Ectodermal cell (in vitro differentiated cells): ENCODE measurements around the gene ACER3.
"Not testable (repeated sequence)": the region's sequence is repeated elsewhere in the genome, so short reads cannot be mapped to it uniquely, and the experiment has no call there.

Experiments used
- H3K27ac ChIP-seq: 2 replicates; pipeline ENCODE4 v1.7.0; 2013; ENCODE audit warnings: mild to moderate bottlenecking, low read depth, low read length; ENCODE audit not compliant: insufficient read depth, poor library complexity, severe bottlenecking
- H3K27me3 ChIP-seq: 2 replicates; pipeline ENCODE4 v1.7.0; 2013; ENCODE audit warnings: mild to moderate bottlenecking, low read length; ENCODE audit not compliant: insufficient read depth, control insufficient read depth, poor library complexity, severe bottlenecking
- H3K36me3 ChIP-seq: one replicate; pipeline ENCODE4 v1.7.0; 2013; ENCODE audit warnings: low read length; ENCODE audit not compliant: control insufficient read depth, insufficient read depth
- H3K4me1 ChIP-seq: one replicate; pipeline ENCODE4 v1.7.0; 2013; ENCODE audit warnings: low read length; ENCODE audit not compliant: control insufficient read depth, insufficient read depth
- H3K4me3 ChIP-seq: 2 replicates; pipeline ENCODE4 v1.7.0; 2013; ENCODE audit warnings: low read depth, low read length, control low read depth; ENCODE audit not compliant: insufficient read depth
- H3K9me3 ChIP-seq: 2 replicates; pipeline ENCODE4 v1.7.0; 2013; ENCODE audit warnings: mild to moderate bottlenecking, low read length, moderate library complexity; ENCODE audit not compliant: control insufficient read depth
- WGBS, 2 experiments: methylation state at CpG; one replicate each; pipeline ENCODE4 v1.1.7; 2013; ENCODE audit warnings: missing lambda C conversion rate in 2 of 2; 5-methylcytosine and 5-hydroxymethylcytosine counted together

Gene ACER3

DNA sequence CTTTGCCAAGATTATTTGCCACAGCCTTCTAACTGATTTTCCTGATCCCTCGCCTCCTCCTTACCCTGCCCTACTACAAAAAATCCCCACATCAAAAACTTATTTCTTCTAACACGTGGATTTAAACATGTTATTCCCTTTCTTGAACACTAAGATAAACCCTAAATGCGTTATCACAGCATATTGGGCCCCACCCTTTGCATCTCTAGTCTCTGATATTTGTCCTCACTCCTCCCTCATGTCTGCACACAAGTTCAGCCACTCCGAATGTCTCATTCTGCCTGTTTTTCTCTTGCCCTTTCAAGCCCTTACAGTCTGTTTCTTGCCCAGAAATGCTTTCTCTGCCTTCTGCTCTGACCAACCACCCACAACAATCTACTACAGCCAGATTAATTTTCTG, 10.6 kb upstream of the ACER3 start:
- Histone ChIP-seq H3K4me3 (no peak overlapping the region), H3K4me1 (no peaks in the 10 kb centered on the region), H3K36me3 (no peaks in the 10 kb centered on the region), H3K9me3 (no peaks in the 10 kb centered on the region), H3K27me3 (no peaks in the 10 kb centered on the region), H3K27ac (no peak overlapping the region)
- 80 to 87% methylated on average over 4 of the region's 4 CpGs for WGBS, 2 experiments

DNA sequence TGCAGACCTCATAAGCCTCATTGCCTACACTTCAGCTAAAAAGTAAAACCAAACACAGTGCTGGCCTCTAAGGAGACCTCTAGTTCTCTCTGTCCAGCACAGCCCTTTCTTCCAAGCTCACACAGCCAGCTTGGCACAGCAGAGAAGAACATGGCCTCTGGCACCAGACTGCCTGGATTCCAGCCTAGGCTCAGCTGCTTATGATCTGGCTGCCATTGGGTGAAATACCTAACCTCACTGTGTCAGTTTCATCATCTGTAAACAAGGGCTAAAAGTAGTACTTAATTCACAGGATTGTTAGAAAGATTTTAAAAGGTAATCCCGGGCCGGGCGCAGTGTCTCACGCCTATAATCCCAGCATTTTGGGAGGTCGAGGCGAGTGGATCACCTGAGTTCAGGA, 9.9 kb upstream of the ACER3 start:
- H3K4me3 ChIP-seq = no peak overlapping the region
- 91 to 94% methylated on average over 6 of the region's 6 CpGs for WGBS, 2 experiments
- H3K36me3 ChIP-seq = no peaks in the 10 kb centered on the region
- no peaks in the 10 kb centered on the region for H3K4me1 ChIP-seq
- no peaks in the 10 kb centered on the region for H3K9me3 ChIP-seq
- no peaks in the 10 kb centered on the region for H3K27me3 ChIP-seq
- H3K27ac ChIP-seq = no peak overlapping the region

DNA sequence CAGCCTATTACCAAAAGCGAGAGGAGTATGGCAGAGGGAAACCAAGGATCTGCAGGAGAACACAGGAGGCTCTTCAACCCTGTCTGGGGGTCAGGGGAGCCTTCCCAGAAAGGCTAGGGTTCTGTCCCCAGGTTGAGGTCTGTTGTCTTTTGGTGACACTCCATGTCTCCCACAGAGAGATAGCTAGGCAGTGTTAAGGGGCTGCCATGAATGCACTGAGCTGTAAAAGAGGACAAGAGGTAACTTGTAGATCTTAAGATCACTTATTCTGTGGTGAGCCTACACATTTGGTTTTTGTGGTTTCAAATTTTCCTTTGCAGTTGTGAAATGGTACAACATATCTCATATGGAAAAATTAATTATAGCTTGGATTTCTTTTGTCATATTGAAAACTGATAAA, 6.0 kb upstream of the ACER3 start:
- WGBS, 2 experiments = 89 to 100% methylated on average over 1 of the region's 1 CpG

DNA sequence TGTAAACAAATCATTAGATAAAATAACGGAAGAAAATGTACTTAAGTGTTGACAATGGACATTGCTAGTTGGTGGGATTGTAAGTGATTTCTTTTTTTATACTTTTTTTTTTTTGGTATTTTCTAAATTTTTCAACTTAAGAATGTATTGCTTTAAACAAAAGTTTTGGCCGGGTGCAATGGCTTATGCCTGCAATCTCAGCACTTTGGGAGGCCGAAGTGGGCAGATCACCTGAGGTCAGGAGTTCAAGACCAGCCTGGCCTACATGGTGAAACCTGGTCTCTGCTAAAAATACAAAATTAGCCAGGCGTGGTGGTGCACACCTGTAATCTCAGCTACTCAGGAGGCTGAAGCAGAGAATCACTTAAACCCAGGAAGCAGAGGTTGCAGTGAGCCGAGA, 5.0 kb upstream of the ACER3 start:
- not testable (repeated sequence) for H3K4me1 ChIP-seq, H3K36me3 ChIP-seq, H3K27ac ChIP-seq, H3K27me3 ChIP-seq, H3K9me3 ChIP-seq, H3K4me3 ChIP-seq
- WGBS, 2 experiments = 85 to 91% methylated on average over 4 to 5 of the region's 5 CpGs

More for the DNA sequence above, 6.0 kb upstream of the ACER3 start:
- Histone ChIP-seq H3K4me1 (no peaks in the 10 kb centered on the region), H3K27me3 (no peaks in the 10 kb centered on the region), H3K27ac (no peak overlapping the region), H3K4me3 (no peak overlapping the region), H3K36me3 (no peaks in the 10 kb centered on the region), H3K9me3 (no peaks in the 10 kb centered on the region)

DNA sequence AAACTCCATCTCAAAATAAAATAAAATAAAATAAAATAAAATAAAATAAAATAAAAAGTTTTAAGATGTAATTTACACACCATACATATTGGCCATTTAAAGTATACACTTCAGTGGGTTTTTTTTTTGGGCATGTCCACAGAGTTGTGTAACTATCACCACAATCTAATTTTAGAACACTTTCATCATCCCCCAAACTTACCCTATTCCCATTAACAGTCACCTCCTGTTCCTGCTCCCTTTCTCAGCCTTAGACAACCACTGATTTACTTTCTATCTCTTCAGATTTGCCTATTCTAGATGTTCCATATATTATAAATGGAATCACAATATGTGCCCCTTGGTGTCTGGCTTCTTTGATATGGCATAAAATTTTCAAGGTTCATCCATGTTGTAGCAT, 4.6 kb upstream of the ACER3 start:
- Histone ChIP-seq H3K36me3 (no peaks in the 10 kb centered on the region), H3K27ac (no peak overlapping the region), H3K27me3 (no peaks in the 10 kb centered on the region)

DNA sequence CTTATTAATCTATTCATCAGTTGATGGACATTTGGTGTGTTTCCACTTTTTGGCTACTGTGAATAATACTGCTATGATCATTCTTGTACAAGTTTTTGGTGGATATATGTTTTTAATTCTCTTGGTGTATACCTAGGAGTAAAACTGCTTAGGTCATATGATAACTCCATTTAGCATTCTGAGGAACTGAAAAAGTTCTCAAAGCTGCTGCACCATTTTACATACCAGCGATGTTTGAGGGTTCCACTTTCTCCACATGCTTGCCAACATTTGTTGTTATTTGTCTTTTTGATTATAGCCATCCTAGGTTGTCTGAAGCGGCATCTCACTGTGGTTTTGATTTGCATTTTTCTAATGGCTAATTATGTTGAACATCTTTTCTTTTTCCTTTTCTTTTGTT, 4.1 kb upstream of the ACER3 start:
- Histone ChIP-seq H3K27me3 (no peaks in the 10 kb centered on the region), H3K36me3 (no peaks in the 10 kb centered on the region), H3K27ac (no peak overlapping the region), H3K9me3 (no peaks in the 10 kb centered on the region), H3K4me1 (peaks cover 3% of the 10 kb centered on the region), H3K4me3 (no peak overlapping the region)
- 86 to 92% methylated on average over 2 of the region's 2 CpGs for WGBS, 2 experiments

More for the DNA sequence above, 4.6 kb upstream of the ACER3 start:
- Histone ChIP-seq H3K4me1 (no peaks in the 10 kb centered on the region), H3K9me3 (no peaks in the 10 kb centered on the region), H3K4me3 (no peak overlapping the region)

DNA sequence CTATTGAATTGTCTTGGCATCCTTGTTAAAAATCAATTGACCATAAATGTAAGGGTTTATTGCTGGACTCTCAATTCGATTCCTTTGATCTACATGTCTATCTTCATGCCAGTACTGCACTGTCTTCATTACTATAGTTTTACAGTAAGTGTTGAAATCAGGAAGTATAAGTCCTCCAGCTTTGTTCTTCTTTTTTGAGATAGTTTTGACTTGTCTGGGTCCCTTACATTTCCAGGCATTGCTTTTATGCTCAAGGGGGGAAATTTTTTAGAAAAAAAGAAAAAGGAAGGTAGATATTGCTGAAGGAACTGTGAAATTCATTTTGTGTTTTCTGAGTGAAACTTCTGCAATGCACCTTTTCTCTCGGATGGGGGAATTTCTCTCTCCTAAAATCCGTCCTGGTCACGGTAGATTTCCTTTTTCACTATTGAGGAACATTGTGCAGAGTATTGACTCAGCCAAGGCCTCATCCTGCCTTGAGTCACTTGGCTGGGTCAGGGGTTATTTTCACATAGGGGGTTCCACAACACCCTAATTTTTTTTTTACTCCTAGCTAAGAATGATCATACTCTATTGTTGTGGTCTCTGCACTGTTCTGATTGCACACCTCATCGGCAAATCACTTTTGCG, 2.8 kb upstream of the ACER3 start:
- no peaks in the 10 kb centered on the region for H3K9me3 ChIP-seq
- H3K36me3 ChIP-seq = no peaks in the 10 kb centered on the region
- H3K27me3 ChIP-seq = no peaks in the 10 kb centered on the region
- peaks cover 9% of the 10 kb centered on the region for H3K4me1 ChIP-seq
- H3K4me3 ChIP-seq = no peak overlapping the region
- no peak overlapping the region for H3K27ac ChIP-seq
- WGBS, 2 experiments = 65 to 68% methylated on average over 3 of the region's 6 CpGs

DNA sequence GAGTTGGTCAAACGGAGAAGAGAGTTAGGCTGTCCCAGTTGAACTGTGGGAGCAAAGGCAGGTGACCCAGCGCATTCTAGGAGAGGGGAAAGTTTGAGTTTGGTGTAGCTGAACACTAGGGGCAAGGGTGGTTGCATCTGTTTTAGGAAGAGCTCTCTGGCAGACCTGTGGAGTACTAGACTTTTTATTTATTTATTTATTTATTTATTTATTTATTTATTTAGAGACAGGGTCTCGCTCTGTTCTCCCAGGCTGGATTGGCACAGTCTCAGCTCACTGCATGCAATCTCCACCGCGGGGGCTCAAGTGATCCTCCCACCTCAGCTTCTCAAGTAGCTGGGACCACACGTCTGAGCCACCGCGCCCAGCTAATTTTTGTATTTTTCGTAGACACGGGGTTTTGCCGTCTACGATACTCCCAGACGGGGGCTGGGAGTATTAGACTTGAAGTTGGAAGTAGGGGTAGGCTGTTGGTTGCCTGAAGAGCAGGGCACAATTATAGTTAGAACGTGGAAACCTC, 950 bp upstream of the ACER3 start:
- Histone ChIP-seq H3K9me3 (no peaks in the 10 kb centered on the region), H3K27ac (no peak overlapping the region), H3K27me3 (no peaks in the 10 kb centered on the region), H3K36me3 (no peaks in the 10 kb centered on the region), H3K4me1 (peaks cover 9% of the 10 kb centered on the region), H3K4me3 (no peak overlapping the region)
- WGBS, 2 experiments = 92 to 93% methylated on average over 14 of the region's 14 CpGs

DNA sequence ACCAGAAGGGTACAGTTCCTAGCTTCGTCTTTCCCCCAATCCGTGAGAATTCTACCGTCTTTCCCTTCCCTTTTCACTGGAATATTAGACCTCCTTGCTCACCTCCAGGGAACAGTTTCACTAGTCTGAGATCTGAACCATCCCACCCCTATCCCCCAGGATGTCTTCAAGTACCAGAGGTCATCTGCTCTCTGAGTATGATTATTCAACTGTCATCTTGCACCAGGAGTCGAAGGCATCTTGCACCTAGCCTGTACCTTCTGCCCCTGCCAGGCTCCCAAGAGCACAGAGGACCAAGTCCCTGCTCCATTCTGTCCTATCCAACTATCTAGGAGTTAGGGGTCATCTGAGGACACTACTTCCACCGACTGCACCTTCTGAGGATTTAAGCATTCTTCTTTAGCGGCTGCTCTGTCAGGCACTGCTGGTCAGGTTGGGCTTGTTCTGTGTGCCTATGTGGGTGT, 804 bp downstream of the ACER3 start:
- no peak overlapping the region for H3K27ac ChIP-seq
- H3K36me3 ChIP-seq = no peaks in the 10 kb centered on the region
- H3K27me3 ChIP-seq = no peaks in the 10 kb centered on the region
- peaks cover 9% of the 10 kb centered on the region for H3K4me1 ChIP-seq
- H3K9me3 ChIP-seq = no peaks in the 10 kb centered on the region
- peak overlapping the region; percentile 82 for H3K4me3 ChIP-seq
- WGBS, 2 experiments = 25 to 28% methylated on average over 6 of the region's 6 CpGs

DNA sequence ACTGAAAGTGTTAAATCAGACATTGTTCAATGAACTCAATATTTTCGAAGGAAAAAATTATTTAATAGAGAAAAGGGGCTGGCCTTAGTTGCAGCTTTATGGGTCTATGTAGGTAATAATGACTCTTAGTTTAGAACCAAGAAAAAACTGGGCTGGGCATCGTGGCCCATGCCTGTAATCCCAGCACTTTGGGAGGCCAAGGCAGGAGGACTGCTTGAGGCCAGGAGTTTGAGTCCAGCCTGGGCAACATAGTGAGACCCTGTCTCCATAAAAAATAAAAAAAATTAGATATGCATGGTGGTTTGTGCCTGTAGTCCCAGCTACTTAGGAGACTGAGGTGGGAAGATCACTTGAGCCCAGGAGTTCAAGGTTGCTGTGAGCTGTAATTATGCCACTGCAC, 2.1 kb downstream of the ACER3 start:
- H3K27me3 ChIP-seq, H3K27ac ChIP-seq, H3K9me3 ChIP-seq, H3K4me1 ChIP-seq, H3K36me3 ChIP-seq, H3K4me3 ChIP-seq: not testable (repeated sequence)
- WGBS, 2 experiments = 91 to 97% methylated on average over 2 of the region's 2 CpGs
